Measurements from ENCODE around the gene SIK1.
"Not testable (repeated sequence)": the region's sequence is repeated elsewhere in the genome, so short reads cannot be mapped to it uniquely, and the experiment has no call there.

- TF ChIP-seq EP300, CTCF, POLR2AphosphoS5 (IDR thresholded peaks at IDR 0.05): not testable (repeated sequence)
Measured at GRCh38 chr21:43454176-43454575, 27.2 kb upstream of the SIK1 start.
